IPS-11a (cell line): ENCODE results near the gene REL.

ENCODE experiments used
- H3K4me3 ChIP-seq: one replicate; pipeline ENCODE4 v1.5.1; 2013; ENCODE audit warnings: low read depth, low read length, control low read depth

Gene REL

DNA sequence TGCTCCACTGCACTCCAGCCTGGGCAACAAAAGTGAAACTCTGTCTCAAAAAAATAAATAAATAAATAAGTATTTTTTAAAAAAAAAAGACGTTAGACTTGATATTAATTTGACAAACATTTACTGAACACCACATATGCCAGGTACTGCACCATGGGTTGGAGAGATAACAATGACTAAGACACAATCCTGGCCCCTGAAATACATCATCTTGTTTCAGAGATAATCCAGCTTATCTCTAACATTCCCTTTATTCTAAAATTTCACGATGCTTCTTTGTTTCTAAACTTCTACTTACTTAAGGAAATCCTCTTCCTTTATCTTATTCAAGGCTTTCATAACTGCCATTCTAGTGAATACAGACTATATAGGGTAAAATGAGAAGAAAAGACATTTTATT, 81.2 kb downstream of the REL start:
- no peak overlapping the region for H3K4me3 ChIP-seq

DNA sequence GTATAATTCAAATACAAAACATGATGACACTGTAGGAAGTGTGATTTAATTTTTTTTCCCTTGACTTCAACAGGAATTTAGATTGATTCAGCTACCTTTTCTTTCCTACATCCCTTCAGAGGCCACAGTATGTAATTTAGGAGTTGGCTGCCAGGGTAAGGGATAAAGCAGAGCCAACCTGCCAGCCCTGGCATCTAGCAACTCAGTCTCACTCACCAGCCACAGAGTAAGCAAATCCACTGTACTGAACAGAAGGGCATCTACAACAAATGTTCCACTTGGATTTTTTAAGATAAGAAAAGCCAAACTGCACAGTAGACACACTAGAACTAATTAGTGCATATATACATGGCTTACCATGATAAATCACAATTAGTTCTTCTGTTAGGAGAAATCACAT, 81.8 kb downstream of the REL start:
- H3K4me3 ChIP-seq: no peak overlapping the region

DNA sequence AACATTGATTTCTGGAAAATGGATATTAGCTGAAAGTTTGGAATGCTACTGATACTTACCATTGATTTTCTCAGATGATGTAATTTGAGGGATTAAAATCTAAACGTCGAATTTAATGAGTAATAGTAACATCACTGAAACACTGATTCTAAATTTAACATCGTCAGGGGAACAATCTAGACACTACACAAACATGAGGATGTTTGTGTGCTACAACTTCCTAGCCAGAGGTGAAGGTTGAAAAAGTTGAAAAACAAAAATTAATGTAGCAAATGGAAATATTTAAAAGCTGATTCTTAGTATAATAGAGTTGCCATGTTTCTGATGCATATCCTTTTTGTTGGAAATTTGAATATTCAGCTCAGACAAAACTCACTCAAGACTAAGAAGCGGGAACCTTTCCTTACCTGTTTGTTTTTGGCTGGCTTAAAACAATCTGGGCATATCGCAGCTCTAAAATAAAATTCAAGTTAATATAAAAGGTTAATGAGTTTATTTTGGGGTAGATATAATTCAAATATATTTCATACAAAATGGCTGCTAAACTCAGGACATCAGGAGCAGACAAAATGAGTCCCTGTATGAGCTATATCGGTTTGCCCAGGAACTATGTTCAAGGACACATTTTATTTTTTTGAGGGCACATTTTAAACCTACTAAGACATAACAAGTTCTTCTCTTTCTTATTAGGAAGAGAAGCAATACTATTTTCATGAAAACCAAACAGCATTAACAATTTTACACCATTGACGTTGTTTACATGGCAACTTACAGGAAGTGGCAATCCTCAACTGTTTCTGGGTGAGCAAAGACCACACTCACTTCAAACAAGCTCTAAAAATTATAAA, 83.5 kb downstream of the REL start:
- no peak overlapping the region for H3K4me3 ChIP-seq

DNA sequence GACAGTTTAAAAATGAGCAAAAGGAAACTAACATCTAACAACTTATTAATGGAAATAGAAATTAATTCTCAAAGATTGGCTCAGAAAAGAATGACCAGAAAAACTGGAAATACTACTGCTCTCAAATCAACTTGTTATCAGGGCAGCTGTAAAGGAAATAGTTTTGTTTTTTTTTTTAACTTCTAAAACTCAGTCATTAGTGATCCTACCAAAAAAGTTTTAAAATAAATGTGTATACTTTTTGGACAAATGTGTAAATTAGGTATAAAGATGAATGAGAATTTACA, 84.1 kb downstream of the REL start:
- H3K4me3 ChIP-seq: no peak overlapping the region

DNA sequence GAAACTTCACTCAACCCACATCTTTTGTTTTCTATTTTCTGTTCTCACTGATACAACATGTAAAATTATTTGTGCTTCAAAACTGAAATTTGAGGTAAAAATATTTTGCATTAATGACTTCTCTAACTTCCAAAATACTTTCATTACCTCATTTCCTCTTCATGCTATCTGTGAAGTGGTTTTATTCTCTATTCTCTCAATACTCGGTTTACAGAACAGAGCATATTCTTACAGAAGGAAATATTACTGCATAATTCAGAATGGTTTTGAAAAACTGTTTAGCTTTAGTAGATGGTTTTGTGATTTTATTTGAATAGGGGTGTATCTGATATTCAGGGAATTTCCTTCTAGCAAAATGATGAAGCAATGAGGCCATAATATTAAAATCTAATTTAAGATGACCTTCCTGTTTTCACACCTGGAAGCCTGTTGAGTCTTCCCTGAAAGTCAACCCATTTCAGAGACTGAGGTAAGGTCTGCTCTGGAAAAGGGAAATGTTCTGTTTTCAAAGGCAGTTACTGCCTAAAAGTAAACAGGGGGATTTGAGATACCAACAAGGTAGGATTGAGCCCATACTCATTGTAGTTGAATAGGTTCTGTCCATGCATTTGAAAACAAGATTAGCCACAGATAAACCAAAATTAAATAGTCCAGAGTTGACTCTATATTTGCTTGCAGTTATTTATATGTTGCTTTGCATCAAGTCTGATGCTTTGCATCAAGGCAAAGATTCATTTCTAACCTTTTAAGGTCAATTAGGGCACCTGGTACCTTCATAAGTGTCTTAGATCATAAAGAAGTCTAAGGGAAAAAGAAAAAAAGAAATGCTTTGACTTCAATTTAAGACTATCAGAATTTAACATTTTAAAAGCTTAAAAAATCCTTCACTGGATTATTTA, 85.4 kb downstream of the REL start:
- H3K4me3 ChIP-seq: no peak overlapping the region

DNA sequence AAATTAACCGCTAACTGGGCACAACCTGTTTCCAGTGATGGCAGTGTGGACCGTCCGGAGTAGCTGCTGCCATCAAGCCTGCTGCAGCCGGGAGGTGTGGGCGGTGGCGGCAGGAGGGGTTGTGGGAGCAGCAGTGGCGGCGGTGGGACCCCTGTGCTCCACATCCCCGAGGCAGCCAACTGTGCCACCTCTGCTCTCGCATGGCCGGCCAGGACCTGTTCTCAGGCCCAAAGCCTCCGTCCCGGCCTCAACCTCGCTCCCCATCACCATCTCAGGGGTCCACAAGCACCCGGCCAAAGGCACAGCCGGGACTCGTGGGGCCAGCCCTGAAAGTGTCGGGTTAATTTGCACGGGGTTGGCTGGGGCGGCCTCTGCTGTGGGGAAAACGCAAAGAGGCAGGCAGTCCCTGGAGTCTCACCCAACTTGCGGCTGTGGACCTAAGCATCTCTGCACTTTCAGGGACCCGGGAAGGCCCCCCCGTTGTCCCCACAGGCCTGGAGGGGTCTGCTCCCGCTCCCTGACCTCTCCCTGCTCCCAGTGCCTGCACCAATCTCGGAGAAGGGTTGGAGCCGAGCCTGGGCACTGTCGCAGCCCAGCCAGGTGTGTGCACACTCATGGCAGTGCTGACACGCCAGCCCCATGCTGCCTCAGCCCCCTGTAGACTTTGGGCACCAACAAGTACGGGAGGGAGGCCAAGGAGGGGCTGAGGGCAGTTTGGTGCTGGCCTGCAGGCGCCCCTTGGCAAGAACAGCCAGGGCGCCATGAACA, 91.7 kb downstream of the REL start:
- no peak overlapping the region for H3K4me3 ChIP-seq

DNA sequence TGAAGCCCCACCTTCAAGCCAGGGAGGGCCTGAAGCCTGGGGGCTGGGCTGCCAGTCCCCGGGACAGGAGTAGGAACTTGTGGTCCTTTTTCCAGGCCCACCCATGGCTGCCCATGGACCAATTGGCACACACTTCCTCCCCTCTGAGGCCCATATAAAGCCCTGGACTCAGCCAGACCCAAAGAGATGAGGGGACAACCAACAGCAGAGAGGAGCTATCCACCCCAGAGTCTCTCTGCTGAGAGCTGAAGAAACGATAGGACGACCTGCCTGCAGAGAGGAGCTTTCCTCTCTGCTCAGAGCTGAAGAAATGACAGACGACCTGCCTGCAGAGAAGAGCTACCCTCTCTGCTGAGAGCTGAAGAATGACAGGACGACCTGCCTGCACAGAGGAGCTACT, 92.3 kb downstream of the REL start:
- no peak overlapping the region for H3K4me3 ChIP-seq

DNA sequence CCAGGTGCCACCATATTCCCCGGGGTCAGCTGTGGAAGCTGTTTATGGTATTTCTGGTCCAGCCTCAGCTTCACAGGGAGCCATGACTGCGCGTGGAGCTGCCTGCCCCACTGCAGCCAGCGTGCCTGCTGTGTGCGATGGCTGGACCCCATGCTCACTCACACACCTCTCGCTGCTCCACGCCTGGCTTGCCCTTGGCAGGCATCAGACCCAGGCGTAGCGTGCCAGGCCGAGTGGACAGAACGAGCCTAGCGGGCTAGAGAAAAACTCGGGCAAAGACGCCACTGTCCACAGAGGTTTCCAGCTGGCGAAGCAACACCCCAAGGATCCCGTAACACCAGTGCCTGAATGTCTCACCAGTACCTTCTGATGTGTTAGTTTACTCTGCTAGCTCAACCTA, 93.3 kb downstream of the REL start:
- no peak overlapping the region for H3K4me3 ChIP-seq
